ENCODE results near the gene RANBP3L.

DNA sequence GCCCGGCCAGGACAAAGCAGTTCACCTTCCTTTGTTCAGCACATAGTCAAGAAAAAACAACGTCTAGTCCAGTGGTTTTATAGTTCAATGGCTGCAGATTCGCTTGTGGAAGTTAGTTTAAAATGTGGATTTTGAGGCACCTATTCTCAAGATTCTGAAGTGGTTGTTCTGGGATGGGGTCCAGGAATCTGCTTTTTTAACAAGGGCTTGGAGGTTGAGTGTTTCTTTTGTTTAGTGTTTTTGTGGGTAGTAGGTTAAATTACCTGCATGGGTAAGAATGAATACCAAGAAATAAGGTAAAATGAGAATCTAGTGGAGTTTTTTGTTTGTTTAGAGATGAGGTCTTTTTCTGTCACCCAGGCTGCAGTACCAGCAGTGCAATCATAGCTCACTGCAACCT, 31.5 kb downstream of the RANBP3L start:
- no peak for TF ChIP-seq SUZ12 (IDR thresholded peaks at IDR 0.05; ENCODE audit: extremely low read depth, insufficient read depth, insufficient read length)
- no peak for TF ChIP-seq ZNF274 (IDR thresholded peaks at IDR 0.05; ENCODE audit: low read depth, low read length)
